Neural cell (in vitro differentiated cells): ENCODE data around the gene MDM2.

Experiments used
- CTCF ChIP-seq: fragments of 450-650 bp; IDR thresholded peaks from 2 replicates; pipeline ENCODE4 v1.5.1; 2014; ENCODE audit warnings: antibody characterized with exemption, mild to moderate bottlenecking, moderate library complexity; ENCODE audit not compliant: poor library complexity, severe bottlenecking
- EZH2 ChIP-seq: fragments of 200-600, 300-800 bp; shearing (Covaris generic), sonication (generic); IDR thresholded peaks from 2 replicates; pipeline ENCODE4 v1.6.1; 2014; ENCODE audit warnings: antibody characterized with exemption, low read length, borderline replicate concordance, mild to moderate bottlenecking; ENCODE audit not compliant: insufficient read depth, poor library complexity, severe bottlenecking
- MXI1 ChIP-seq: fragments of 450-650 bp; conservative IDR thresholded peaks from 2 replicates; pipeline ENCODE4 v1.6.1; 2014; ENCODE audit warnings: antibody characterized with exemption, mild to moderate bottlenecking; ENCODE audit not compliant: poor library complexity, severe bottlenecking
- POLR2AphosphoS5 ChIP-seq: IDR thresholded peaks from 2 replicates; pipeline ENCODE4 v1.6.1; 2012

- no peak for TF ChIP-seq CTCF
- TF ChIP-seq MXI1: no peak
- no peak for TF ChIP-seq EZH2
- TF ChIP-seq POLR2AphosphoS5: no peak
Observed at GRCh38 chr12:68877583-68877982, 69.6 kb downstream of the MDM2 start.
